CD4-positive, alpha-beta T cell treated with Interleukin-4 for 4 hours (primary cell): Measurements from ENCODE around the gene NIPBL.
"Not testable (repeated sequence)": the region's sequence is repeated elsewhere in the genome, so short reads cannot be mapped to it uniquely, and the experiment has no call there.

Experiments used
- DNase-seq: peaks from one replicate; pipeline ENCODE4 v3.0.0-alpha.2; 2020

The NIPBL gene

DNA sequence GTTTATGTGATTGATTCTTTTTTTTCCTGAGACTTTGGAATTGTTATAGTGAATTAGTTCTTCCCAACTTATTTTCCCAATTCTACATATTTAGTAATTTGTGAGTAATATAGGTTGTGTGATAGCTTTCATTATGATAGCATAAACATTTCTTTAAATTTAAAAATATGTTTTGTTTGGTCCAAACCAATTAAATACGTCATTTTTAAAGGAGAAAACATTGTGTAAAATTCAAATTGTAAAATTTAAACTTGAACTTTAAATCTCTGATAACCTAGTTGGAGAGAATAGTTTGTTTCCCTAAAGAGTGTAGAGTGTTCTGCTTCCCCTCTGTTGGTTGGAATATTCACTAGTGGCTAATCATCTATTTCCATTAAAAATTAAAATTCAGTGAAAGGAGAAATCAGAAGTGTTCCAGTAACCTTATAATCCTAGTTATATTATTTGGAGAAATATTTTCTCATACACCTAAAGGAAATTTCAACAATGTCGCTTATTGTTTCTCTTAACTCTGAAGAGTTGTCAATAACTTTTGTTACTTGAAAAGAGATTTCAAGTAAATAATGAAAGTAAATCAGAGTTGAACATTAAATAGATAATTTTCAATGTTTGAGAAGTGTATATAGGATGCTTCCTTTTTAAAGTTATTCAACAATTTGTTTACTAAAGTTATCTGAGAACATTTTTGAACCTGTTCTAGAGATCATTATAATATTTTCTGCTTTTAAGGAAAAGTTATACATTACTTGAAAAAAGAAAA is 2.9 kb downstream of the NIPBL start:
- DNase-seq: no peak

DNA sequence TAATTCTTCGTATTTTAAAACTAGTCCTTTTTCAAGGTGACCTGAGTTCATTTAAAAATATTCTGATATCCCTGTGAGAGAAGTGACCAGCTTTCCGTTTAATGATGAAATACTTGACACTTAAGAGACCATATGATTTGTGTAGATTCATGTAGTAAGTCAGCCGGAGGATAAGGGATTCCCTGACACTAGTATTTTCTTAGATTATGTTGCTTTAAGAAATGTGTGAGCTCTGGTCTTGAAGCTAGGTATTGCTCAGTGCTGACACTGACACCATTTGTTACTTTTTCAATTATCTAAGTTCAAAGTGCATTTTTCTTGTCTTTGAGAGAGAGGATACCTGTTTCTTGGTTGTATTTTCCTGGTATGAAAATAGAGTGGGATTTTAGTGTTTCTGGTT is 4.2 kb downstream of the NIPBL start:
- no peak for DNase-seq

DNA sequence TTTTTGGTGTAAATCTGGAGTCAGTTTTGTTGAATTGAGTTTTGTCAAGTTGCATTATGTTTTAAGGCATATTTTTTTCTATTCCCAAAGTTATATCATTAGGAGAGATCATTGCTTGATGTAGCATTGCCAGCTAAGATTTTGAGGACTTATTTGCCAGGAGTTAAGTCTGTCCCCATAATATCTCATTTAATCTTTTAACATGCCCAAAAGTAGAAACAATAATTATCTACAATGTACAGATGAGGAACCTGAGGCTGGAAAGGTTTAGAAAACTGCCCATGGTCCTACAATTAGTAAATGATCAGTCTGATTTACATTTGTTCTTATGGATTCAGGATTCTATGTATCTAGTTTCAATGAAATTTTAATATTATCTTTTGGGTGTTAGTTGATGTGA is 4.7 kb downstream of the NIPBL start:
- no peak for DNase-seq

DNA sequence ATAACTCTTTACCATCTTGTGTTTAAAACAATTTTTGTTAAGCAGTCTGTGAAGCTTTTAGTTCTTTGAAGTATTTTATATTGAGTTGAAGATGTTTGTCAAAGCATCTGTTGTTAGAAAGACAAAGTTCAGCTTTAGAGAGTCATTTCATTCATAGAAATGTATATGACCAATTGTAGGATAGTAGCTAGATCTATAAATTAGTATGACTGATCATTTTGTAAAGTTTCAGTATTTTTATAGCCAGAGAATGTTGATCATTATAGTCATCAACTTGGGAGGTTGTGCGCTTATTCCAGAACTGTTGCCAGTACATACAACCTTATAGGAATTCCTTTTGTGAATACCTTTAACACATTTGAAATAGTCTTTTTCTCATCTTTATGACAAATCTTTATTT is 5.2 kb downstream of the NIPBL start:
- no peak for DNase-seq

DNA sequence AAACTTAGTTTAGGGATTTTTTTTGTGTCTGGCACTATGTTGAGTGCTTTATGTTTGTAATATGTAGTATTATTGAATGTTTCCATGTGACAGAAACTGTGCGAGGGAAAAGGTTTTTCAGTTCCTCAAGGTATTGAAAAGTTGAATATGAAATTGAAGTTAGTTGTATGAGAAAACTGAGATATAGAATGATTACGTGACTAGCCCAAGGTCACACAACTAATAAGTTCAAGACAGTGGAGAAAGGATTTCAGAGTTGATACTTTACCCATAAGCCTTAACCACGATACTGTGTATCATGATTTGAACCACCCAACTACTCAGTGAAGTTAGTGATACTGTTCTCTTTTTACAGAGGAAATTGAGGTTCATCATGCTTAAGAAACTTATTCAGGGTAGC is 5.7 kb downstream of the NIPBL start:
- no peak for DNase-seq

DNA sequence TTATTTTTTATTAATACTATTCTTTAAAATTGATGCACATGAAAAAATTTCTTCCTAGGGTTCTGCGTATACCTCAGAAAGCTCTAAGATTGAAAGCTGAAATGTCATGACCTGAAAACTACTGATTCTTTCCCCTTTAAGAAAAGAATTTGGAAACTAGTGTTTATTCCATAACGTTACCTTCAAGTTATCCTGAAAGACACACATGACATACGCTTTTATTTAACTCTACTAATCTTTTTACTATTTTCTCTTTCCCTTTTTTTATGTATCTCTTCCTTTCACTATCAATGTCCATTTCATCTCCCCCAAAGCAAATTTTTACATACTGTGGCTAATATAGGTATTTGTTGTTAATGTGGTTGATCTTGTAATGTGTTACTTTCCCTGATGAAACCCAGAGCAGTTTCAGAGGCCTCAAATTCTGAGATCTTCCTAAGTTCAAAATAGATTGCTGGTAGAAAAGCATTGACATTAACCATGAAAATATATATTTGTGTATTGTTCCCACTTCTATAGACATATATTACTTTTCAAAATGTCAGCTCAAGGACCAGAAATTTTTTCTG is 7.4 kb downstream of the NIPBL start:
- DNase-seq: no peak

DNA sequence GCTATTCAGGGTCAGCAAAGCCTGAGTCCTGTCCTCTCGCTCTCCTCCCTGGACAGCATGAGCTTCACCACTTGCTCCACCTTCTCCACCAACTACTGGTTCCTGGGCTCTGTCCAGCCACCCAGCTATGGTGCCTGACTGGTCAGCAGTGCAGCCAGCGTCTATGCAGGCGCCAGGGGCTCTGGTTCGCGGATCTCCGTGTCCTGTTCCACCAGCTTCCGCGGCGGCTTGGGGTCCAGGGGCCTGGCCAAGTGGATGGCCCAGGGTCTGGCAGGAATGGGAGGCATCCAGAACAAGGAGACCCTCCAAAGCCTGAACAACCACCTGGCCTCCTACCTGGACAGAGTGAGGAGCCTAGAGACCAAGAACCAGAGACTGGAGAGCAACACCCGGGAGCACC is 8.6 kb downstream of the NIPBL start:
- DNase-seq: no peak

DNA sequence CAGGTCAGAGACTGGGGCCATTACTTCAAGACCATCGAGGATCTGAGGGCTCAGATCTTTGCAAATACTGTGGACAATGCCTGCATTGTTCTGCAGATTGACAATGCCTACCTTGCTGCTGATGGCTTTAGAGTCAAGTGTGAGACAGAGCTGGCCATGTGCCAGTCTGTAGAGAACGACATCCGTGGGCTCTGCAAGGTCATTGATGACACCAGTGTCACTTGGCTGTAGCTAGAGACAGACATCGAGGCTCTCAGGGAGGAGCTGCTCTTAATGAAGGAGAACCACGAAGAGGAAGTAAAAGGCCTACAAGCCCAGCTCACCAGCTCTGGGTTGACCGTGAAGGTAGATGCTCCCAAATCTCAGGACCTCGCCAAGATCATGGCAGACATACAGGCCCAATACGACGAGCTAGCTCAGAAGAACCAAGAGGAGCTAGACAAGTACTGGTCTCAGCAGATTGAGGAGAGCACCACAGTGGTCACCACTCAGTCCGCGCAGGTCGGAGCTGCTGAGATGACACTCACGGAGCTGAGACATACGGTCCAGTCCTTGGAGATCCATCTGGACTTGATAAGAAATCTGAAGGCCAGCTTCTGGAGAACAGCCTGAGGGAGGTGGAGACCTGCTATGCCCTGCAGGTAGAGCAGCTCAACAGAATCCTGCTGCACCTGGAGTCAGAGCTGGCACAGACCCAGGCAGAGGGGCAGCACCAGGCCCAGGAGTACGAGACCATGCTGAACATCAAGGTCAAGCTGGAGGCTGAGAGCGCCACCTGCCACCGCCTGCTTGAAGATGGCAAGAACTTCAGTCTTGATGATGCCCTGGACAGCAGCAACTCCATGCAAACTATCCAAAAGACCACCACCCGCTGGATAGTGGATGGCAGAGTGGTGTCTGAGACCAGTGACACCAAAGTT is 9.3 kb downstream of the NIPBL start:
- no peak for DNase-seq

DNA sequence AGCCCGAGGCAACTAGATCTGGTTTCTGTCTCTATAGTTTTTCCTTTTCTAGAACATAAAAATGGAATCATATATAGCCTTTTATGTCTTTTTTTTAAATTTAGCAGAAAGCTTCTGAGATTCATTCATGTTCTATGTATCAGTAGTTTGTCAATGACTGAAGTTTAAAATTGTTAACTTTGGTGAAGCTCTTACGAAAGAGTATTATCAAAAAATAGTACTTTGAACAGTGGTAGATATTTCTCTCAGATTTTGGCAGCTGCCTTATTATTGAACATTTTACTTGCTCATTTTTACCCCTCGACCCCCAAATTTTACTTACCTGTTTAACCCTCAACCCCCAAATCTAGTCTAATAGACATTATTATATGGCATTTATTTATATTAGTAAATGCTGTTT is 10.2 kb downstream of the NIPBL start:
- no peak for DNase-seq

DNA sequence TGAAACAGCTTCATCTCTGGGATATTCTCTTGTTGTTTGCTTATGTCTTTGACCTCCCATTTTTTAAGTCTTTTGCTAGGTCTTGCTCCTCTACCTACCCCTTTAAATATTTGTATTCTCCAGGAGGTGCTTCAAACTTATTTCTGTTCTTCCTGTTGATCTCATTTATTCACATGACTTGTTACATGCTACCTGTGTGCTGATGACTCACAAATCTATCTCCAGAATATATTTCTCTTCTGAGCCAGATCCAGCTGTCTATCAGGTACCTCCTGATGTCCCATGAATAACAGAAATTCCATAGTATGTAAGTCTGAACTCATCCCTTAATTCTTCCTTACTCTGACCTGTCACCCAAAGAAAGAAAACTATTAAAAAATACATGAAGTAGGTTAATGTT is 11.0 kb downstream of the NIPBL start:
- DNase-seq: no peak

DNA sequence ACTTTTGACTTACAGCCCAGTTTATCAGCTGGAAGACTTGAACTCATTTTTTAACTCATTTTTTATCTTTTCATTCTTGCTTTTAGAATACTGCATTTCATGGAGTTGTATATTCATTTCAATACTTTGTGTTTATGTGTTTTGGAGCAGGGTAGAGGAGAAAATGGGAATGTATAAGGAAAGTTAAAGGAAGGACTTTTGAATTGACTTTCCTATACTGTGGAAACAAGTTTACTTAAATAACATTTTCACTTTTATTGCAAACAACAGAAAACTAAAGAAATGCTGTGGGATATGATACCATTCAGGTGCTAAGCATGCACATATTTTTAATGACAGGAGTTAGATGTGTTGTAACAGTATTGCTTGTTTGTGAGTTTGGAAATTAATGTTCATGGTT is 11.7 kb downstream of the NIPBL start:
- no peak for DNase-seq

DNA sequence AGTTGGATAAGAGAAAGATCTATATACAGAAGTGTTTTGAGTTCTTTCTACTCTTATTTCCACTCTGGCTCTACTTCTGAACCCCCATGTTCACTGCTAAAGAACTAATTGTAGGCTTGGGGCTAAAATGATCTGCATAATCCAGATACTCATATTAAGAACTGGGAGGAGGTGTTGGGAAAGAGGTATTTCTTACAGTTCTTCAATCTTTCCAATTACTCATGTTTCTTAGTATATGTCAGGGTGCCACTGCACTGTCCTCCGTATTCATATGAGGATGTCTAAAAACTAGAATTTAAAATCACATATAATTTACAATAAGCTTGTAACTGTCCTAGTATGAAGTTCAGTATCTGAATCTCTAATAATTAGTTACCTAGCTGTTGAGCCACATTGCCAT is 12.7 kb downstream of the NIPBL start:
- DNase-seq: no peak

DNA sequence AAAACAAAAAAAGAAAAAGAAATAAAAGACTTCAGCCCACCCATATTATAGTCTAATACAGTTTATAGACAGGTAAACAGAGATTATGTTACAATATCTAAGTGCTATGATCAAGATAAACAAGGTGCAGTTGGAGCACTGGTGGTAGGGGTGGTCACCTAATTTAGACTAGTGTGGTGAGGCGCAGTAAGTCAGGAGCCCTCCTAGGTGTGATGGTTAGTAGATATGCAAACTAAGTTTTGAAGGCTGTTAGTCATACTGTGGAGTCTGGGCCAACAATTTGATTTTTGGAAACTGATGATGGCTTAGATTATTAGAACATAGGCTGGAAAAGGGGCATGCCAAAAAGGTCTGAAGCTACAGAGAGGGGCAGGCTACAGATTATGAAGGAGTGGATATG is 14.7 kb downstream of the NIPBL start:
- no peak for DNase-seq

DNA sequence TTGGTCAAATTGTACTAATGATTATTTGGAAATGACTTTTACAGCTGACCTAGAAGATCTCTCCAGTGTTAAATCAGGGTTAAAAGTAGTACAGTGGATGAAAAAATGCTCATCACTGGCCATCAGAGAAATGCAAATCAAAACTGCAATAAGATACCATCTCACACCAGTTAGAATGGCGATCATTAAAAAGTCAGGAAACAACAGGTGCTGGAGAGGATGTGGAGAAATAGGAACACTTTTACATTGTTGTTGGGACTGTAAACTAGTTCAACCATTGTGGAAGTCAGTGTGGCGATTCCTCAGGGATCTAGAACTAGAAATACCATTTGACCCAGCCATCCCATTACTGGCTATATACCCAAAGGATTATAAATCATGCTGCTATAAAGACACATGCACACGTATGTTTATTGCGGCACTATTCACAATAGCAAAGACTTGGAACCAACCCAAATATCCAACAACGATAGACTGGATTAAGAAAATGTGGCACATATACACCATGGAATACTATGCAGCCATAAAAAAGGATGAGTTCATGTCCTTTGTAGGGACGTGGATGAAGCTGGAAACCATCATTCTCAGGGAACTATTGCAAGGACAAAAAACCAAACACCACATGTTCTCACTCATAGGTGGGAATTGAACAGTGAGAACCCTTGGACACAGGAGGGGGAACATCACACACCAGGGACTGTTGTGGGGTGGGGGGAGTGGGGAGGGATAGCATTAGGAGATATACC is 15.7 kb downstream of the NIPBL start:
- DNase-seq: not testable (repeated sequence)

DNA sequence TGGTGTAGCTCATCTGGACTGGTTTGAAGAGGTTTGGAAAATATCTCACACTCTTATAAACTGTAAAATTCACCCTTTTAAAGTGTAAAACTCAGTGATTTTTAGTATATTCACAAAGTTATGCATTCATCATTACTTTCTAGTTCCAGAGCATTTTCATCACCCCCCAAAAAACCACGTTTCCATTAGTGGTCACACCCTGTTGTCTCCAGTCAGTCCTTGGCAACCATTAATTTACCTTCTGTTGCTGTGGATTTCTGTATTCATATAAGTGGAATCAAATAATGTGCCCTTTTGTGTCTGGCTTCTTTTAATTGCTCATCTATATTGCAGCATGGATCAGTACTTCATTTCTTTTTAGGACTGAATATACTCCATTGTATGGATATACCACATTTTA is 18.4 kb downstream of the NIPBL start:
- DNase-seq: no peak

DNA sequence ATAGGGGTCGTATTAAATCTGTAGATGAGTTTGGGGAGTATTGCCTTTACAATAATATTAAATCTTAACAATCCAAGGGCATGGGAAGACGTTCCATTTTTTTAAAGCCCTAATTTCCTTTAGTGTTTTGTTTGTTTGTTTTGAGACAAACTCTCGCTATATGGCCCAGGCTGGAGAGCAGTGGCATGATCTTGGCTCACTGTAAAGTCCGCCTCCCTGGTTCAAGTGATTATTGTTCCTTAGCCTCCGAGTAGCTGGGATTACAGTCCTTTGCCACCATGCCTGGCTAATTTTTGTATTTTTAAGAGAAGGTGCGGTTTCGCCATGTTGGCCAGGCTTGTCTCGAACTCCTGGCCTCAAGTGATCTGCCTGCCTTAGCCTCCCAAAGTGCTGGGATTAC is 19.9 kb downstream of the NIPBL start:
- DNase-seq: no peak

DNA sequence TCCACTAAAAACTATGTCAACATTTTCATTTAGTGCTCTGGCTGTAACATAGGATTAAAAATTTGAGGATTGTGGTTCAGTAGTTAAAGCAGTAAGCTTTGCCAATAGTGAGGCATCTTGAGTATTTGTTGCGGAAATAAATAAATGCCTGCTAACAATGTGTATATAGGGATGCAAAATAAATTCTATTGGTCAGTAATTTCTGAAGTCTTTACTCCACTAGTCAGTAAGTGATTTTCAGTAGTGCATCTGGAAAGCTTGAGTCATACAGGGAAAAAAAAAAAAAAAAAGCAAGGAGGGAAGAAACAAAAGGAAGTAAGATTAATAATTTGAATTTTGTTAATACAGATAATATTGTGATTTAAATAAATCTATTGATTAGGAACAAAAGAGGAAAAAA is 21.0 kb downstream of the NIPBL start:
- DNase-seq: no peak

DNA sequence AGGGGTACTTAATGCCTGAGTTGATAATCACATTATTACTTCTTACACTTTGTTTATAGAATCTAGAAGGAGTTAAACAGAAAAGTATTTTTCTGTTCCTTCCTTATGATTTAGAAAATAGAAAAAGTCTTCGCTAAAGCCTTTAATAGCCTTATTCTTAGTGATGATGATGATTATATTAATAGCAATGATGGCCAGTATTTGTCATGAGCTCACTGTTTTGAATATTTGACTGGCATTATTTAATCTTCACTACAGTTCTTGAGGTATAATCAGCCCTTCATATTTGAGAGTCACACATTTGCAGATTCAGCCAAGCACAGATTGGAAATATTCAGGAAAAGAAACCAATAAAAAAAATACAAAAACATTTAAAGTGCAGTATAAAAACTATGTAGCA is 23.3 kb downstream of the NIPBL start:
- DNase-seq: no peak

DNA sequence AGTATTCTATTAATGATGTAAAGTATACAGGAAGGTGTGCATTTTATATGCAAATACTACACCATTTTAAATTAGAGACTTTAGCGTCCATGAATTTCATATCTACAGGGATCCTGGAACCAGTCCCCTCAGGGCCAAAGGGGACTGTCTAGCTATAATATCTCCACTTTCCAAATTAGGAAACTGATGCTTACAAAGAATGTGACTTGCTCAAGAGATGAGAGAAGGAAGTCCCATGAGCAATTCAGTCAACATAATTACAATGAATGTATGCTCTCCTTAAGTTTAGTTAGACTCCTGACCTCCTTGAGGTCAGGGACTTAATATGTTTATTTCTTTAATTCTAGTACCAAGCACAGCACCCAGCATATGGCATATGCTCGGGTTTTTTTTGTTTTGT is 23.7 kb downstream of the NIPBL start:
- no peak for DNase-seq

DNA sequence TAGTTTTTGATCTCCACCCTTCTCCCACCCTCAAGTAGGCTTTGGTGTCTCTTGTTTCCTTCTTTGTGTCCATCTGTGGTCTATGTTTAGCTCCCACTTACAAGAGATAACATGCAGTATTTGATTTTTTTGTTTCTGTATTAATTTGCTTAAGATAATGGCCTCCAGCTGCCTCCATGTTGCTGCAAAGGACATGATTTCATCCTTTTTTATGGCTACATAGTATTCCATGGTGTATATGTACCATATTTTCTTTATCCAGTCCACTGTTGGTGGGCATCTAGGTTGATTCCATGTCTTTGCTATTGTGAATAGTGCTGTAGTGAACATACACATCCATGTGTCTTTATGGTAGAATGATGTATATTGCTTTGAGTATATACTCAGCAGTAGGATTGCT is 24.5 kb downstream of the NIPBL start:
- not testable (repeated sequence) for DNase-seq

DNA sequence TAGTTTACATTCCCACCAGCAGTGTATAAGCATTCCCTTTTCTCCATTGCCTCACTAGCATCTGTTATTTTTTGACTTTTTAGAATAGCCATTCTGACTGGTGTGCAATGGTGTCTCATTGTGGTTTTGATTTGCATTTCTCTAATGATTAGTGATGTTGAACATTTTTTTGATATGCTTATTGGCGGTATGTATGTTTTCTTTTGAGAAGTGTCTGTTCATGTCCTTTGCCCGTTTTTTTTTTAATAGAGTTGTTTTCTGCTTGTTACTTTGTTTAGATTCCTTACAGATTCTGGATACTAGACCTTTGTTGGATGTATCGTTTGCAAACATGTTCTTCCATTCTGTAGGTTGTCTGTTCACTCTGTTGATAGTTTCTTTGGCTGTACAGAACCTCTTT is 25.3 kb downstream of the NIPBL start:
- no peak for DNase-seq

DNA sequence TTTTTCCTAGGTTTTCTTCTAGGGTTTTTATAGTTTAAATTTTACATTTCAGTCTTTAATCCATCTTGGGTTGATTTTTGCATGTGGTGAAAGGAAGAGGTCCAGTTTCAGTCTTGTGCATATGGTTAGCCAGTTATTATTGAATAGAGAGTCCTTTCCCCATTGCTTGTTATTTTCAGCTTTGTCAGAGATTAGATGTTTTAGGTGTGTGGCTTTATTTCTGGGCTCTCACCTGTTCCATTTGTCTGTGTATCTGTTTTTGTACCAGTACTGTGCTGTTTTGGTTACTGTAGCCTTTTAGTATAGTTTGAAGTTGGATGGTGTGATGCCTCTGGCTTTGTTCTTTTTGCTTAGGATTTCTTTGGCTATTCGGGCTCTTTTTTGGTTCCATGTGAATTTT is 25.8 kb downstream of the NIPBL start:
- DNase-seq: no peak

DNA sequence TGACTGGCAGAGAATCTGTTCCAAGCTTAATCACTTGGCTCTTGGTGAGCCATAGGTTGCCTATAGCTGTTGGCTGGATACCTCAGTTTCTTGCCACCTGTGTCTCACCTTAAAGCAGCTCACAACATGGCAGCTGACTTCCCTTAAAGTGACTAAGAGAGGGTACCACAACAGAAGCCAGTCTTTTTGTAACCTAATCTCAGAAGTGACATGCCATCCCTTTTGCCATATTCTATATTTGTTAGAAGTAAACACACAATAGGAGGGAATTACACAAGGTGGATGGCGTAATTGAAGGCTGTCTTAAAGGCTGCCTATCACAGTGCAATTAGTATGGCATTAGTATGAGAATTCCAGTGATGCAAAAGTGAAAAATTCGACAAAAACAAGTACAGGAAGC is 28.1 kb downstream of the NIPBL start:
- DNase-seq: no peak
